PC-9 (cell line): ENCODE measurements around the gene PNKD. TPM values are rescaled to one million over a fixed set of nuclear protein-coding genes. Genes with fewer than 3 reads are reported as not detected.

Source experiments
- BruUV-seq: library from RNA; stranded (reverse); fragments of 400-500 nt; replicated peaks from 2 replicates; lab custom pipeline; 2021; lab: Mats Ljungman, UMichigan
- CTCF ChIA-PET: fragments of 300-600 bp; sonication (Branson Sonifier 250); formaldehyde crosslinking; loops from one replicate; lab custom pipeline; 2022; ENCODE audit warnings: antibody characterized with exemption; lab: Charles Lee
- POLR2A ChIA-PET: fragments of 300-600 bp; sonication (Branson Sonifier 250); formaldehyde crosslinking; loops from one replicate; lab custom pipeline; 2022; ENCODE audit warnings: antibody characterized with exemption; ENCODE audit not compliant: unreplicated experiment; lab: Charles Lee
- DNase-seq, 2 experiments: peaks; one replicate each; pipeline versions ENCODE4 v3.0.0 to v3.0.0-alpha.2; 2015 to 2022; ENCODE audit warnings: mixed read lengths in 1 of 2
- H2AFZ ChIP-seq: fragments of 200-600 bp; sonication (generic); 2 replicates; pipeline ENCODE4 v1.8.1; 2017; ENCODE audit warnings: antibody characterized with exemption
- H3F3A ChIP-seq: fragments of 200-600 bp; sonication (generic); 2 replicates; pipeline ENCODE4 v1.8.1; 2017; ENCODE audit warnings: antibody characterized with exemption, mild to moderate bottlenecking, low read depth; ENCODE audit not compliant: insufficient read depth
- H3K27ac ChIP-seq: fragments of 200-600 bp; sonication (generic); 2 replicates; pipeline ENCODE4 v1.6.1; 2016; ENCODE audit warnings: mixed run types
- H3K27me3 ChIP-seq: fragments of 200-600 bp; sonication (generic); 2 replicates; pipeline ENCODE4 v1.6.1; 2016; ENCODE audit warnings: low read depth, mixed run types; ENCODE audit not compliant: insufficient read depth
- H3K36me3 ChIP-seq: fragments of 200-600 bp; sonication (generic); 2 replicates; pipeline ENCODE4 v1.6.1; 2016; ENCODE audit warnings: low read depth, mixed run types
- H3K4me1 ChIP-seq: fragments of 200-600 bp; sonication (generic); replicated peaks from 2 replicates; pipeline ENCODE4 v1.6.1; 2016; ENCODE audit warnings: mixed run types; ENCODE audit not compliant: insufficient read depth
- H3K4me2 ChIP-seq: fragments of 200-600 bp; sonication (generic); 2 replicates; pipeline ENCODE4 v1.6.1; 2017; ENCODE audit warnings: mixed run types
- H3K4me3 ChIP-seq: fragments of 200-600 bp; sonication (generic); 2 replicates; pipeline ENCODE4 v1.6.1; 2016; ENCODE audit warnings: mixed run types
- H3K79me2 ChIP-seq: fragments of 200-600 bp; sonication (generic); 2 replicates; pipeline ENCODE4 v1.6.1; 2017; ENCODE audit warnings: low read depth, mixed run types
- H3K9me2 ChIP-seq: fragments of 200-600 bp; sonication (generic); 2 replicates; pipeline ENCODE4 v1.8.1; 2017; ENCODE audit warnings: mild to moderate bottlenecking; ENCODE audit not compliant: insufficient read depth
- H3K9me3 ChIP-seq: fragments of 200-600 bp; sonication (generic); 2 replicates; pipeline ENCODE4 v1.8.1; 2016; ENCODE audit warnings: low read depth; ENCODE audit not compliant: insufficient read depth
- H4K20me1 ChIP-seq: fragments of 200-600 bp; sonication (generic); 2 replicates; pipeline ENCODE4 v1.8.1; 2017; ENCODE audit not compliant: insufficient read depth
- EZH2 ChIP-seq: fragments of 200-600 bp; sonication (generic); IDR thresholded peaks from 2 replicates; pipeline ENCODE4 v1.8.0; 2017; ENCODE audit warnings: antibody characterized with exemption, low read depth
- intact Hi-C: fragments of 100-400 bp; cut with micrococcal nuclease; formaldehyde crosslinking; loops from one replicate; pipeline ENCODE4 v1.10.0; 2022; ENCODE audit not compliant: unreplicated experiment
- total RNA-seq: library from RNA; stranded (reverse); gene quantifications from 2 replicates; pipeline ENCODE4 v1.2.3, GENCODE V29; 2021
- TF ChIP-seq, protein P1 (sequence below): fragments of 200-600 bp; sonication (generic); conservative IDR thresholded peaks from 2 replicates; pipeline ENCODE4 v1.6.1; 2017; ENCODE audit warnings: mixed run types, antibody characterized with exemption, mild to moderate bottlenecking, moderate library complexity

PNKD gene
- total RNA-seq, 1 experiment from 2014 or later, result 102 TPM

DNA sequence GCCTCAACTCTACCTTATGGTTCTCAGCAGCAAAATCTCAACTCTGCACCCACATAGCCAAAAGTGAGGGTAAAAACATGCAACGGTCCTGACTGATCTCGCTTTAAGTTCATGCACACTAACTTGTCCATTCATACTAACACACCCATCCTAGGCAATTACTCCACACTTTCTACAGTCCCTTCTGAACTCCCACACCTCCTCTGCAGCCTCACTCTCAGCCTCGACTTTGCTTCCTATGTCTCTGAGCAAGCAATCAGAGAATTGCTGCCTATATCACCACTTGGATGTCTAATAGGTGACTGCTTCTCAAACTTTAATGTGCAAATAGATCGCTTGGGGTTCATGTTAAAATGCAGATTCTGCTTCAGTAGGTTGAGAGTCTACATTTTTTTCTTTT lies 29.8 kb downstream of the PNKD start:
- H4K20me1 ChIP-seq, result no peaks in the 10 kb centered on the region
- no TSS peak for BruUV-seq
- CTCF ChIA-PET, result interaction anchor here (0.7 kb wide), 1 partner anchor 95 kb away, joined by 3 read pairs; no protein-coding TSS in a partner anchor
- H3K4me3 ChIP-seq, result no peak overlapping the region
- H3K4me2 ChIP-seq, result no peak overlapping the region
- peaks cover 46% of the 10 kb centered on the region for H3F3A ChIP-seq
- no peak overlapping the region for H3K27ac ChIP-seq
- H3K36me3 ChIP-seq, result no peaks in the 10 kb centered on the region
- no peak for DNase-seq
- no peaks in the 10 kb centered on the region for H3K9me3 ChIP-seq
- intact Hi-C loops, result no loop called here
- H3K79me2 ChIP-seq, result no peaks in the 10 kb centered on the region
- peaks cover 45% of the 10 kb centered on the region for H3K4me1 ChIP-seq
- TF ChIP-seq, protein P1, sequence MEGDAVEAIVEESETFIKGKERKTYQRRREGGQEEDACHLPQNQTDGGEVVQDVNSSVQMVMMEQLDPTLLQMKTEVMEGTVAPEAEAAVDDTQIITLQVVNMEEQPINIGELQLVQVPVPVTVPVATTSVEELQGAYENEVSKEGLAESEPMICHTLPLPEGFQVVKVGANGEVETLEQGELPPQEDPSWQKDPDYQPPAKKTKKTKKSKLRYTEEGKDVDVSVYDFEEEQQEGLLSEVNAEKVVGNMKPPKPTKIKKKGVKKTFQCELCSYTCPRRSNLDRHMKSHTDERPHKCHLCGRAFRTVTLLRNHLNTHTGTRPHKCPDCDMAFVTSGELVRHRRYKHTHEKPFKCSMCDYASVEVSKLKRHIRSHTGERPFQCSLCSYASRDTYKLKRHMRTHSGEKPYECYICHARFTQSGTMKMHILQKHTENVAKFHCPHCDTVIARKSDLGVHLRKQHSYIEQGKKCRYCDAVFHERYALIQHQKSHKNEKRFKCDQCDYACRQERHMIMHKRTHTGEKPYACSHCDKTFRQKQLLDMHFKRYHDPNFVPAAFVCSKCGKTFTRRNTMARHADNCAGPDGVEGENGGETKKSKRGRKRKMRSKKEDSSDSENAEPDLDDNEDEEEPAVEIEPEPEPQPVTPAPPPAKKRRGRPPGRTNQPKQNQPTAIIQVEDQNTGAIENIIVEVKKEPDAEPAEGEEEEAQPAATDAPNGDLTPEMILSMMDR, result no peak
- H3K9me2 ChIP-seq, result no peaks in the 10 kb centered on the region
- POLR2A ChIA-PET, result no interaction called here
- H3K27me3 ChIP-seq, result no peaks in the 10 kb centered on the region
- no peak overlapping the region for H2AFZ ChIP-seq

DNA sequence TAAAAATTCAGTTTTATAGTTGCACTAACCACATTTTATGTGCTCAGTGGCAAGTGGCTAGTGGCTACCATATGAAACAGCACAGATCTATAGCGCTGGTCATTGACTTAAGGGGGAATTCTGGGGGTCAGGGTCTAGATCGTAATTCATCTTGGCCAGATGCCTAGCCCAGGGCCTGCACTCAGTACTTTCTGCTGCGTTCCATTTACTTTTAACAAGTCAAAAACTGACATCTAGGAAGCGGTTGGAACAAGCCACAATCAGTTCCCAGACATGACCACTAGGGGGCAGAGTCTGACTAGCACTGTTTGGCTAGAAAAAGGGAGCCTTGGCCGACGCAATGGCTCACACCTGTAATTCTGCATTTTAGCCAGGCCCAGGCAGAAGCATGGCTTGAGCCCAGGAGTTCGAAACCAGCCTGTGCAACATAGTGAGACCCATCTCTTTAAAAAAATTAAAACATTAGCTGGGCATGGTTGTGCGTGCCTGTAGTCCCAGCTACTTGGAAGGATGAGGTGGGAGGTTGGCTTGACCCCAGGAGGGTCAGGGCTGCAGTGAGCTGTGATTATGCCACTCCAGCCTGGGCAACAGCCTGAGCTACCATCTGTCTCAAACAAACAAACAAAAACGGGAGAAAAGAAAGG lies 31.0 kb downstream of the PNKD start:
- peak; percentile 73 to 81 for DNase-seq
- Histone ChIP-seq H4K20me1 (no peaks in the 10 kb centered on the region), H3K27me3 (no peaks in the 10 kb centered on the region), H3K4me3 (no peak overlapping the region), H3K9me3 (no peaks in the 10 kb centered on the region), H2AFZ (no peak overlapping the region), H3K79me2 (no peaks in the 10 kb centered on the region), H3K4me2 (peak overlapping the region; percentile 33; the same call in 1 of the 2 replicates), H3K4me1 (peaks cover 34% of the 10 kb centered on the region), H3K27ac (no peak overlapping the region), H3F3A (peaks cover 35% of the 10 kb centered on the region), H3K36me3 (no peaks in the 10 kb centered on the region), H3K9me2 (no peaks in the 10 kb centered on the region)
- intact Hi-C loops, result loop anchor here (1.0 kb wide), 4 partner anchors 22 to 95 kb away; partner anchors contain the start of gene CATIP
- ChIA-PET POLR2A (interaction anchor here (0.7 kb wide), 1 partner anchor 117 kb away, joined by 3 read pairs; no protein-coding TSS in a partner anchor), CTCF (interaction anchor here (2.2 kb wide), 1 partner anchor 55 kb away, joined by 7 read pairs; the partner anchor contains the start of gene CATIP)
- TF ChIP-seq EZH2, result no peak
- TF ChIP-seq, protein P1, result peak; percentile 97
- no TSS peak for BruUV-seq

DNA sequence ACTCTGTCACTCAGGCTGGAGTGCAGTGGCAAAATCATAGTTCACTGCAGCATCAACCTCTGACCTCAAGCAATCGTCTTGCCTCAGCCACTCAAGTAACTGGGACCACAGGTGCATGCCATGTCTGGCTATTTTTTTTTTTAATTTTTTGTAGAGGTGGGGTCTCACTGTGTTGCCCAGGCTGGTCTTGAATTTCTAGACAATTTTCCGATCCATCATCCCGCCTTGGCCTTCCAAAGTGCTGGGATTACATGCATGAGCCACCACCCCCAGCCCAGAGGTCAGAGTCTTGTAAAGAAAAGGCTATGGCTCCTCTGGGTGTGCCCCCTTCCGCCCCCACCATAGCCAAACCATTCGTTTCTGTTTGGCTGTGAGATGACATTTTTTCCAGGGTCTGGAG lies 35.1 kb downstream of the PNKD start:
- Histone ChIP-seq H3K4me2 (no peak overlapping the region), H3K27ac (no peak overlapping the region), H4K20me1 (no peaks in the 10 kb centered on the region), H3F3A (peaks cover 5% of the 10 kb centered on the region; the same call in 1 of the 2 replicates), H3K27me3 (no peaks in the 10 kb centered on the region), H3K9me2 (no peaks in the 10 kb centered on the region), H3K36me3 (no peaks in the 10 kb centered on the region), H3K79me2 (no peaks in the 10 kb centered on the region), H3K9me3 (no peaks in the 10 kb centered on the region), H3K4me3 (no peak overlapping the region), H3K4me1 (peaks cover 4% of the 10 kb centered on the region; the same call in 1 of the 2 replicates), H2AFZ (no peak overlapping the region)
- CTCF ChIA-PET, result no interaction called here
- intact Hi-C loops, result no loop called here
- TF ChIP-seq EZH2, result no peak
- TF ChIP-seq, protein P1, result no peak
- POLR2A ChIA-PET, result no interaction called here
- no TSS peak for BruUV-seq
- DNase-seq, result no peak
